Stimulated activated CD8-positive, alpha-beta memory T cell treated with anti-CD3 and anti-CD28 coated beads, Interleukin-7, amount 100 ng/mL, for 24 hours (primary cell): ENCODE results near the gene MAP3K7.

Experiments
- DNase-seq: peaks from one replicate; pipeline ENCODE4 v3.0.0-alpha.2; 2020; ENCODE audit warnings: low read depth

Gene MAP3K7

DNA sequence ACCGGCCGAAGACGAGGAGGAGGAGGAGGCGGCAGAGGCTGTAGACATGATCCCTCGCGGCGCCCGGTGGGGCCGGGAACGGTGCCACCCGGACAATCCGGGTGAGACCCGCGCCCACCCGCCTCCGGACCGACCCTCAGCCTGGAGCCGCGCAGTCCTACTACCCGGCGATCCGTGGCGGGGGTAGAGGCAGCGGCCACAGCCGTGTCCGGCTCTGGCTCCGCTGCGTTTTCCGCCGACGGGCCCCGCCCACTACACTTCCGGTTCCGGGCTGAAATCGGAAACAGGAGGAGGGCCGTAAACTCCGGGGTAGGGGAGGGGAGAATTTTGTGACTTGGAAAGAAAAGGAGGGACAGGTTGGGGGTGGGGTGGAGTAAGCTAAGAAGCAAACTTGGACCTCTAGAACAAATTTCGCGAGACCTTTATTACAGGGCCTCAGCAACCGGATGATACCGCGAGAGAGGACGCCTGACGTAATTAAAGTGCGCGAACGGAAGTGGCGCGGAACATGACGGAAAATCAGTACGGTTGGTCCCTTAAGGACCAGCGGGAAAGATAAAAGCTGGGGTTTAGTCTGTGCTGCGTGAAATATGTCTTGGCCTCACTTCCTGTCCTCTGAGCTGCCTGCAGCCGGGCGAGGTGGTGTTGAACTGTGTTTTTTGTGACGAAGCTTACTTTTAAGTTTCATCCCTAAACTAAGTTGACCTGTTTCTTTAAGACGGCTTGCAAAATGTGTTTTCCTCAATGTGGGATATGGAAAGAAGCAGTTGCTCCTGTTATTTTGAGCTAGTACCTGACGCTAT is at the start of gene MAP3K7:
MAP3K7 (minus strand) TSS at position 237 of the 803 bp plus-strand sequence; CDS start at position 48, 189 bp downstream.
- DNase-seq = peak; percentile 93

DNA sequence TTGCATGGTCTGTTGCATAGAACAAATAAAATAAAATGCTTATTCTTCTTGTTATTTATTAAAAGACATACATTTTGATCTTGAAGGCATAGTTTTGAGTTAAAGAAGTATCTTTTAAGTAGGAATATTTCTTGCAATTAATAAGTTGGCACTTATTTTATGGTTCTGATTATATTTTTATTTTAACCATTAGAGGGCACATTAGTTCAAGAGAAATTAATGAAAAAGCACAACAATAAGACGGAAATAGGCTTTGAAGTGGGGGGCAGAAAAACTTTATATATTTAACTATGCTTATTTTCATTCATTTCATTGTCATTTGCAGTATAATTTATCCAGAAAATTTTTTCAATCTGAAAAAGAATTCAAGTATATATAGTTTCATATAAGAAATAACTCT is 44.2 kb upstream of the MAP3K7 start:
- DNase-seq = no peak

DNA sequence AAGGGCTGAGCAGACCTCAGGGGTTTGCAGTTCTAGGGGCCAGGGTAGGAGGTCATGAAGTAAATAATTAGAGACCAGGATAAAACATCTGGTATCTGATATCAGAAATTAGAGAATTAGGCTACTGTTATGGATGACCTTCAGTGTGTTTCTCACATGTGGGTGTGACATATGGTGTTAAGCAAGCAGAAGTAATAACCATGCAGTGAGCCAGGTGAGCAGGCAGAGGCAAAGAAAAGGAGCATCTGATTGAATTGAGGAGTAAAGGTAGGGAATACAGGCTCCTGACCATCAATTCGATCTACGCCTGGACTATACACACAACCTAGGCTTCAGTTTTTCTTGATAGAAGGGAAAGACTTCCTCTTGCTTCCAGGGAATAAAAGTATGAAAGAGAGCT is 34.7 kb upstream of the MAP3K7 start:
- no peak for DNase-seq

DNA sequence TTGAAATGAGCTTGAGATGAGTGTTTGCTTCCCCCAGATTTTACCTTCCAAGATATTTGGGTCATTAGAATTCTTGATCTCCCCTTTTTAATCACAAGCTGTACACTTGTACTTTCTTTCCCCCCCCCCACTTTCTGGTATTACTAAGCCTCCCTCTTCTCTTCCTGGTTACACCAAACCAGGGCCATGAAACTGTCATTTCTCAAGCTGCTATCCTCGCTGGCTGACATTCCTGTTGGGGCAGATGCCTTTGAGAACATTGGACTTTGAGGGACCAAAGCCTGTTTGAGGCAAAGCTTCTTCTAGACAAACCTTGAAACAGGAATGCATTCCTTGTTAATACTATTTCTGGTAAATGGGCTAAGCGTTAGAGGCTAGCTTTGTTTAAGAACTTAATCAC is 32.3 kb upstream of the MAP3K7 start:
- no peak for DNase-seq

GRCh38 chr6:90612313-90612680 is 25.4 kb upstream of the MAP3K7 start:
- no peak for DNase-seq

GRCh38 chr6:90611543-90612312 is 24.9 kb upstream of the MAP3K7 start:
- DNase-seq = no peak

- DNase-seq = no peak
These were observed 24.1 kb upstream of the MAP3K7 start for GRCh38 chr6:90610751-90611542.

DNA sequence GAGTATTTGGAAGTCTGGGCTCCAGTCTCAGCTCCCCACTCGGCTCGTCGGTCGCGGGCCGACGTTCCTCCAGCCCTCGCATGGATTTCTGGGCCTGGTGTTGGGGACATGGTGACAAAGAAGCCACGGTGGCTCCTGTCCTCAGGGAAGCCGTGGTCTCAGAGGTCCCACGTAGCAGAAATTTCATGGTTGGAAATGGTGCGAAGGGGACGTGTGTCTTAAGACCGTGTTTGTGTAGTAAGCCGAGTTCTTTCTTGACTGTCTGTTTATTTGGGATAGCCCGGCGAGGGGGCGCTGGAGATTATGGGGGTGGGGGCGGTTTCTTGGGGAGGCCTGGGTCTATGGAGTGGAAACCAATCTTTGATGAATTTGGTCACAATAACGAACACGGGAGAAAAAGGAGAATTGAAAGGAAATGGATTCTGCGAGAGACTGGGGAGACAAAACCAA is 23.5 kb upstream of the MAP3K7 start:
- DNase-seq = no peak

- no peak for DNase-seq
These were observed 19.0 kb upstream of the MAP3K7 start for GRCh38 chr6:90605749-90606340.

DNA sequence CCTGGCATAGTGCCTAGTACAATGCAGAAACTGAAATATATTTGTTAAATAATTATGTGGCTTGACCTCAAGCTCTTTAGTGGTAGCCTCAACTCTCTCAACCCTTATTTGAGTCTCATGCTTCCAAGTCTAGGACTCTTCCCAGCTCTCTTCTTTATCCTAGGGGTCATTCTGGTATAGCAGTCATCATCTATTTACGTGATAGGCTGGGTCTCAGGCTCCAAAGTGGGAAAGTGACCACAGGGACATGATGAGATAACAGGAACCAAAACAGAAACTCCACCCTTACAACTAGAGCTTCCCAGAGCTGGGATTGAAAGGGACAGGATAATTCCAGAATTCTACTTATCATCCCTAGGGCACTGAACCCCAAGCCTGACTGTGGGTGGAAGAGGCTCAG is 17.7 kb upstream of the MAP3K7 start:
- no peak for DNase-seq

GRCh38 chr6:90599151-90599550 is 12.3 kb upstream of the MAP3K7 start:
- DNase-seq = no peak

DNA sequence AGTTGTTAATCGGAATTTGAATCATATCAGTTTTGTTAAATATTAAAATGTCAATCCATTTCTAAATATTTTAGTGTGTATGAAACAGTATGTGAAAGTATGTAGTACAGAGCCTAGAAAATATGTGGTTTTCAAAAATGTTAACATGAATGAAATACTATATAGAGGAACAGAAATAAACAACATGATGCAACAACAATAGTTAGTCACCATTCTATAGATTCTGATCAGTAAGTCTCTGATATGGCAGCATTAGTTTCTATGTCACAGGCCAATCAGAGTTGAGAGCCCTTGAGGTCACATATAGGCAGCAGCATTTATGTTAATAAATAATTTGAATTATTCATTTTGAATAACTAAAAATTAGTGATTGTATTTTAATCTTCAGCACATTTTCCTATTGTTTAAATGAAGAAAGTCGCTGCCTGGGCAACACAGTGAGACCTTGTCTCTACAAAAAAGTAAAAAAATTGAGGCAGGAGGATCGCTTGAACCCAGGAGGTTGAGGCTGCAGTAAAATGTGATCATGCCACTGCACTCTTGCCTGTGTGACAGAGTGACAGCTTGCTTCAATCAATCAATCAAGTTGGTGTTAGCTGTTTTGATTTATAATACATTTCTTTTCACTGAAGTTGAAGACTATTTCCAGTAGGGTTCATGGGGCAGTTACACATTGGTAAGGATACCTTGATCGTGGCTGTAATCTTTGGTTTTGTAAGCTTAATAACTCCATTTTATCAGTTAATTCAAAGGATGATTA is 11.5 kb upstream of the MAP3K7 start:
- DNase-seq = no peak

- DNase-seq = no peak
These were observed 10.2 kb upstream of the MAP3K7 start for GRCh38 chr6:90596967-90597539.

DNA sequence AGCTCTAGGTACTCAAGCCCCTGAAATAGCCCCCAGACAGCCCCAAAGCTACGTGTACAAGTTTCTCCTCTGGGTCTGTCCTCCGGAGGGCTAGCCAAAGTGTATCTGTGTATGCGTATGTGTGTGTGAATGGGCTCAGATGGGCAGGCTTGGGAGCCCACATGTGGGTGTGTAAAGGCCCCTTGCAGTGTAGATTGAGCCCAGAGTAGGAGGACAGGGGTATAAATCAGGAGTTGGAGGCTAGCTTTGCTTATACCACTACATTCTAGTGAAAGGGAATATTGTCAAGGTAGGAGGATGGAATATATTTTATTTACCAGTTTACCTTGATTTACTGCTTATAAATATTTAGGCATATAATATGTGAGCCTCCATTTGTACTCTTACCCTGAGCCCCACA is 9.0 kb upstream of the MAP3K7 start:
- no peak for DNase-seq

DNA sequence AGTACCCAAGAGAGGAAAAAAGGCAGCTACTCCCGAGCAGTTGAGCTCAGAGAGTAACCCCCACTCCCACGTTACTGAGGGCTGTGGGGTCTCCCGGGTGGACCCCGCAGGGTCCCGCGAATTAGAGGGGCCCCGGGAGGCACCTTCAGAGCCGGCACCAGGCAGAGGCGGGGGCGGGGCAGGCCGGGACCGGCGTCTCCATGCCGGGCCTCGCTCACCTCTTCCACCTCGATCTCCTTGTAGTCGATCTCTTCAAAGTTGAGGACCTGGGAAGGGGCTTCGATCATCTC is 381 bp downstream of the MAP3K7 start:
- DNase-seq = no peak

DNA sequence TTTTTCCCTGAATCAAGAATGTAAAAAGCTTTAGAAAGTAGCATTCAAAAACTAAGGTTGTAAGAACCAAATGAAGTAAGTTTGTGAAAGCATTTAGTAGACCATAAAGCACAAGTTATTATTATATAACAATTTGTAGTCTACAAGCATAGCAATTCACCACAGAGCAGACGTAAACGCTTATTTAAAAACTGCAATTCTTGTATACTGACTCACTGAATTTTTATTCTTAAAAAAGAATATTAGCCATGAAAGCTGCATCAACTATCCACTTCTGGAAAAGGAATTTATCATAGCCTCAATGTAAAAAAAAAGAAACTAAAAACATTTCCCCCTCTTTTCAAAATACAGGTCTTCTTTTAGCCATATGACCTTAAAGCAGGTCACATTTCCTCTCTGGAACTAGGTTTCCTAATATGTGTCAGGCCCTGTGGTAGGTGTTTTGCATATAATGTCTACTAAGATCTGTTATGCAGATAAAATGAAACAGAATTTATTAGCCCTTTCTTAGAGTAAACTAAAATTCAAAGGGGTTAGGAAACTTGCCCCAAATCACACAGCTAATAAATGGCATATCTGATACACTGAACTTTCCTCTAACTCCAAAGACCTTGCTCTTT is 2.1 kb downstream of the MAP3K7 start:
- no peak for DNase-seq

DNA sequence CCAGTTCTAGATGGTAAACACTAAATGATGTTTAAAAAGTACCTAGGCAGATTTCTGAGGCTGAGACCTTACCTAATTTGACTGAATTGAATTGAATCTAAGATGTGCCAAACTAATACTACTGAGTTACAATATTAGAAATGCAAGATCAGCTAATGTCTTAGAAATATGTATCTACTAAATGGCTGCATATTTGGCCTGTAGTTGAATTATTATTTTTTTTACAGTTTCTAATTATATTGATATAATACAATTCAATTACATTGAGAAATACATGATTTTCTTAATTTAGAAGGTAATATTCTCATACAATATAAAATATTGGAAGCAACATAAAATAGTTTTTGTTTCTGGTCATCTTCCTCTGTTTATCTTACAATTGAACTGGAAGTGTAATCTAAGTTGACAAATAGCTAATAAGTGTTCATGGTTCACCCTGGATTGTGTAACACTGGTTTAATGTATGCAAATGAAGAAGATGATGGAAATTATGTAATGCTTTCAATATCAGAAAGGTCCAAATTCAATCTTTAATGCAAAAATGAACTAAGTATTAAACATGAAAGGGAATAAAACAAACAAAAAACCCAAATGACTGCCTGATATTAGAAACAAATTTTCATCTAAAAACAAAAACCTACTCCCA is 2.9 kb downstream of the MAP3K7 start:
- no peak for DNase-seq

- DNase-seq = no peak
These were observed 3.6 kb downstream of the MAP3K7 start for GRCh38 chr6:90583179-90583835.

GRCh38 chr6:90581146-90581545 is 5.7 kb downstream of the MAP3K7 start:
- no peak for DNase-seq
